Measurements from ENCODE around the gene HDAC4.

The HDAC4 gene

GRCh38 chr2:239379641-239380170, 21.1 kb downstream of the HDAC4 start:
- no peaks in the 10 kb centered on the region for H3K27me3 ChIP-seq (replicated peaks; ENCODE audit: insufficient read depth, low read length)
- no peaks in the 10 kb centered on the region for H4K20me1 ChIP-seq (ENCODE audit: insufficient read depth, low read length)
- no peak overlapping the region for H3K27ac ChIP-seq (ENCODE audit: low read length)
- H3K9me2 ChIP-seq (replicated peaks; ENCODE audit: insufficient read depth, low read length) = no peaks in the 10 kb centered on the region
- H2AFZ ChIP-seq (ENCODE audit: low read length) = no peak overlapping the region
- no peak for DNase-seq
- H3K4me3 ChIP-seq (ENCODE audit: low read length) = no peak overlapping the region
- no peaks in the 10 kb centered on the region for H3K36me3 ChIP-seq (replicated peaks; ENCODE audit: insufficient read depth, low read length)
- TF ChIP-seq CTCF (IDR thresholded peaks at IDR 0.05; ENCODE audit: low read length) (no peak), EZH2 (optimal IDR thresholded peaks at IDR 0.05; ENCODE audit: low read depth, low read length) (no peak), EZH2phosphoT487 (IDR thresholded peaks at IDR 0.05; ENCODE audit: low read length) (no peak)
- no peaks in the 10 kb centered on the region for H3K4me1 ChIP-seq (ENCODE audit: low read length)
- no peaks in the 10 kb centered on the region for H3K9me3 ChIP-seq (replicated peaks; ENCODE audit: insufficient read depth, low read length)
- H3K4me2 ChIP-seq (ENCODE audit: low read depth, low read length) = no peak overlapping the region
- H3K9ac ChIP-seq (ENCODE audit: low read length) = no peak overlapping the region
- H3K79me2 ChIP-seq (ENCODE audit: low read length) = peaks cover 13% of the 10 kb centered on the region
- no peaks in the 10 kb centered on the region for H3F3A ChIP-seq (ENCODE audit: insufficient read depth, low read length)

GRCh38 chr2:239378918-239379640, 21.7 kb downstream of the HDAC4 start:
- no peaks in the 10 kb centered on the region for H3F3A ChIP-seq (ENCODE audit: insufficient read depth, low read length)
- H3K27me3 ChIP-seq (replicated peaks; ENCODE audit: insufficient read depth, low read length) = no peaks in the 10 kb centered on the region
- no peak overlapping the region for H3K4me3 ChIP-seq (ENCODE audit: low read length)
- H3K4me1 ChIP-seq (ENCODE audit: low read length) = no peaks in the 10 kb centered on the region
- DNase-seq = no peak
- TF ChIP-seq EZH2 (optimal IDR thresholded peaks at IDR 0.05; ENCODE audit: low read depth, low read length) (no peak), EZH2phosphoT487 (IDR thresholded peaks at IDR 0.05; ENCODE audit: low read length) (no peak), CTCF (IDR thresholded peaks at IDR 0.05; ENCODE audit: low read length) (no peak)
- peaks cover 11% of the 10 kb centered on the region for H3K79me2 ChIP-seq (ENCODE audit: low read length)
- no peaks in the 10 kb centered on the region for H3K9me2 ChIP-seq (replicated peaks; ENCODE audit: insufficient read depth, low read length)
- no peaks in the 10 kb centered on the region for H3K9me3 ChIP-seq (replicated peaks; ENCODE audit: insufficient read depth, low read length)
- H4K20me1 ChIP-seq (ENCODE audit: insufficient read depth, low read length) = no peaks in the 10 kb centered on the region
- H3K4me2 ChIP-seq (ENCODE audit: low read depth, low read length) = no peak overlapping the region
- no peak overlapping the region for H2AFZ ChIP-seq (ENCODE audit: low read length)
- H3K36me3 ChIP-seq (replicated peaks; ENCODE audit: insufficient read depth, low read length) = no peaks in the 10 kb centered on the region
- no peak overlapping the region for H3K9ac ChIP-seq (ENCODE audit: low read length)
- no peak overlapping the region for H3K27ac ChIP-seq (ENCODE audit: low read length)

GRCh38 chr2:239378021-239378917, 22.6 kb downstream of the HDAC4 start:
- TF ChIP-seq CTCF (IDR thresholded peaks at IDR 0.05; ENCODE audit: low read length) = no peak
- no peak for TF ChIP-seq EZH2 (optimal IDR thresholded peaks at IDR 0.05; ENCODE audit: low read depth, low read length)
- TF ChIP-seq EZH2phosphoT487 (IDR thresholded peaks at IDR 0.05; ENCODE audit: low read length) = no peak

More at GRCh38 chr2:239378021-239378917, 22.6 kb downstream of the HDAC4 start:
- Histone ChIP-seq H3K36me3 (replicated peaks; ENCODE audit: insufficient read depth, low read length) (no peaks in the 10 kb centered on the region), H2AFZ (ENCODE audit: low read length) (no peak overlapping the region), H3K27me3 (replicated peaks; ENCODE audit: insufficient read depth, low read length) (no peaks in the 10 kb centered on the region), H3K9ac (ENCODE audit: low read length) (no peak overlapping the region), H4K20me1 (ENCODE audit: insufficient read depth, low read length) (no peaks in the 10 kb centered on the region), H3K4me3 (ENCODE audit: low read length) (no peak overlapping the region), H3K27ac (ENCODE audit: low read length) (no peak overlapping the region), H3K9me3 (replicated peaks; ENCODE audit: insufficient read depth, low read length) (no peaks in the 10 kb centered on the region), H3K4me1 (ENCODE audit: low read length) (no peaks in the 10 kb centered on the region), H3K79me2 (ENCODE audit: low read length) (peaks cover 4% of the 10 kb centered on the region; the same call in 1 of the 2 replicates), H3K9me2 (replicated peaks; ENCODE audit: insufficient read depth, low read length) (no peaks in the 10 kb centered on the region), H3K4me2 (ENCODE audit: low read depth, low read length) (no peak overlapping the region), H3F3A (ENCODE audit: insufficient read depth, low read length) (no peaks in the 10 kb centered on the region)
- no peak for DNase-seq
